ENCODE results near the gene COMMD1.

- TF ChIP-seq CTCF (IDR thresholded peaks at IDR 0.05), result no peak
- TF ChIP-seq POLR2A (IDR thresholded peaks at IDR 0.05), result no peak
These were observed 227.9 kb downstream of the COMMD1 start for GRCh38 chr2:62133320-62133823.

Measured in thyroid gland (tissue), 4 donors.